ENCODE measurements around the gene PSTPIP1.

- TF ChIP-seq EGR1 (IDR thresholded peaks at IDR 0.05; ENCODE audit: borderline replicate concordance, low read depth, low read length) (no peak), KDM1A (IDR thresholded peaks at IDR 0.05; ENCODE audit: borderline replicate concordance, low read length) (no peak), SUZ12 (IDR thresholded peaks at IDR 0.05; ENCODE audit: low read length) (no peak), EZH2 (IDR thresholded peaks at IDR 0.05; ENCODE audit: low read depth, low read length, severe bottlenecking) (no peak)
These were observed 47.5 kb upstream of the PSTPIP1 start for GRCh38 chr15:76947454-76947853.
